RCC 7860 (cell line): ENCODE data around the gene NANOS3.
"Not testable (repeated sequence)": the region's sequence is repeated elsewhere in the genome, so short reads cannot be mapped to it uniquely, and the experiment has no call there.

Experiments
- DNase-seq: peaks from one replicate; pipeline ENCODE4 v3.0.0-alpha.2; 2015; ENCODE audit warnings: low spot score
- FAIRE-seq: peaks from 2 replicates; lab custom pipeline; 2012; peaks lifted over from hg19 to GRCh38; lab: Jason Lieb, UNC

Gene NANOS3

DNA sequence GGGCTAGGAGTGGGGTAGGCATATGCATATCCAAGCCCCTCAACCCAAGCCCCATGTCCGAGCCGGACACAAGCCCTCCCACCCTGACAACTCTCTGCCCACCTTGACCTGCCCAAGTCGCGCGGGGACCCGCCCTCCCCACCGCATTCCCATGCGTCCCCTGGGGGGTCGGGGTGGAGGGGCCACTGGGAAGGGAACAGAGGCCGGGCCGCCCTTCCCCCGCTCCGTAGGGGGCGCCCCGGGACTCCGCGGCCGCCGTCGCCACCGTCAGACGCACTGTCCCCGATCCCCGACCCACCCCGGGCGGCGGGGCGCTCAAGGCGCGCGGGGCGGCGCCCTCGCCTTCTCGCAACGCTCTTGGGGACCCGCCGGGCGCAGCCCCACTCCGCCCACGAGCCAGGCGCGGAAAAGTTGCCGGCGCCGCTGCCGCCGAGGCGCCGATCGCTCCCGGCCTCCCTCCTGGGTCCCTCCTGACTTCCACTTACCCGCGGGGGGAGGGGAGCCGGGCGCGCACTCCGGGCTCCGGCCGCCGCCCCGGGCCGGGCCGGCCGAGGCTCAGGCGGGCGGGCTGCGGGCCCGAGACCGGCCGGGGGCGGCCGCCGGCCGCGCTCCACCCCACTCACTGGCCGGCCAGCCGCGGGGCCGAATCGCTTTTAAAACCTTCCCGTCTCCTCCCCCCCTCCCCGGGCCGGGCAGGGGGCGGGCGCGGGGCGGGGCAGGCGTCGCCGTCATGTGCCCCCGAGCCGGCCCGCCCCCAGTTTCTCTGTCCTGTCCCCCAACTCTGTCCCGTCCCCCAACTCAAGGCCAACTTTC is 34.4 kb upstream of the NANOS3 start:
- DNase-seq: peak; percentile 44

DNA sequence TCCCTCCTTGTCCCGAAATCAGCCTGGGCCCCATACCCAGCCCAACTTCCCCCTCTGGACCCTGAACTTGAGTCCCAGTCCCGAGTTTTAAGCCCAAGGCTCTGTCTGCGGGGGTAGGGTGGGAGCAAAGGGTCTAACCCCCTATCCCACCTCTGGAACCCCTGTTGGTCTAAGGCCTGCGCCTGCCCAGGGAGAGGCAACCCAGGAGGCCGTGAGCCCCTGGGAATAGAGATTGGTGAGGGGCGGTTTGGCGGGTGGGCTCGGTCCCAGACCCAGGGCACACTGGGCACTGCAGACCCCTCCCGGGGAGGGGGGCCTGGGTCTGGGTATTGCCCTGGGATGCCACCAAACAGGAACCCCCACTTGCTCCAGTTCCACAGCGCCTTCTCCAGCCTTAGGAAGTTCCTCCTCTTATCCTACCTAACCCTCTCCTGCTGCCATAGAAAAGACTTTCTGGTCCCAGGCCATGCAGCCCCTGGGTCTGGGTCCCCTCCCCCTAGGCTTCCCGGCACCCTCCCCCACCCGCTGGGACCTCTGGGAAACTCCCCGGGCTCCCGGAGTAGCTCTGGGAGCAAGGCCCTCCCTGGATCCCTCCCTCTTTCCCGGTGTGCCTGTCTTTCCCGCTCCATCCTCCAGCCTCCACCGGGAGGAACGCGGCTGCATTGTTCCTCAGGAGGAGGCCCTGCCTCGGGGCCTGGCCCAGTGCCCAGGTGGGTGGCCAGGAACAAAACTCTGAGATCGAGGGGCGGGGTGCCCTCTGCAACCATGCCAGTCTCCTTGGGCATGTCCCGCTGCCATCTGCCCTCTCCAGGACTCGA is 33.6 kb upstream of the NANOS3 start:
- DNase-seq: peak; percentile 77
- peak; percentile 22 for FAIRE-seq

More for the DNA sequence above, 34.4 kb upstream of the NANOS3 start:
- FAIRE-seq: no peak

DNA sequence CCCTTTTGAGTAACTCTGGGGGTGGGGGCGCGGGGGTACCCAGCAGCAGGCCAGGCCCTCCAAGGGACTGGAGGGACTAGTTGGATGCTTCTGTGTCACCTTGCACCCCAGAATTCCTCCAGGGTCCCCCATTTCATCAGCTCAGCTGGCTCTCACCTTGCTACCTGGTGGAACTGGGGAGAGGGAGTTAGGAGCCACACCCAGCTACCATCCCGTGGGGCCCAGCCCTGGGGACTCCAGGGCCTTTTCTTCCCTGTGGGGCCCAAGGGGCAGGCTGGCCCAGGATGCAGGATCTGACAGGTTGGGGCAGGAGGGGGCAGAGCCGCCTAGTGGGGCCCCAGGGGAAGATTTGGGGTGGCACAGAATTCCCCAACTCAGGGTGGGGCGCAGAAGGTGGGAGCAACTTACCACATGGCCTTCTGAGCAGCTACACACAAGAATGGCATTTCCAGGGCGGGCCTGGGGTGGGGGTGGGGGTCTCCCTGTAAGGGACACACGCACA is 32.8 kb upstream of the NANOS3 start:
- no peak for DNase-seq
- FAIRE-seq: no peak

- FAIRE-seq (peak; percentile 67), DNase-seq (peak; percentile 99)
Observed at GRCh38 chr19:13846557-13847406, 30.2 kb upstream of the NANOS3 start.

- DNase-seq: peak; percentile 83
- no peak for FAIRE-seq
Observed at GRCh38 chr19:13847407-13848339, 29.3 kb upstream of the NANOS3 start.

- no peak for FAIRE-seq
- no peak for DNase-seq
Observed at GRCh38 chr19:13848340-13848677, 28.6 kb upstream of the NANOS3 start.

DNA sequence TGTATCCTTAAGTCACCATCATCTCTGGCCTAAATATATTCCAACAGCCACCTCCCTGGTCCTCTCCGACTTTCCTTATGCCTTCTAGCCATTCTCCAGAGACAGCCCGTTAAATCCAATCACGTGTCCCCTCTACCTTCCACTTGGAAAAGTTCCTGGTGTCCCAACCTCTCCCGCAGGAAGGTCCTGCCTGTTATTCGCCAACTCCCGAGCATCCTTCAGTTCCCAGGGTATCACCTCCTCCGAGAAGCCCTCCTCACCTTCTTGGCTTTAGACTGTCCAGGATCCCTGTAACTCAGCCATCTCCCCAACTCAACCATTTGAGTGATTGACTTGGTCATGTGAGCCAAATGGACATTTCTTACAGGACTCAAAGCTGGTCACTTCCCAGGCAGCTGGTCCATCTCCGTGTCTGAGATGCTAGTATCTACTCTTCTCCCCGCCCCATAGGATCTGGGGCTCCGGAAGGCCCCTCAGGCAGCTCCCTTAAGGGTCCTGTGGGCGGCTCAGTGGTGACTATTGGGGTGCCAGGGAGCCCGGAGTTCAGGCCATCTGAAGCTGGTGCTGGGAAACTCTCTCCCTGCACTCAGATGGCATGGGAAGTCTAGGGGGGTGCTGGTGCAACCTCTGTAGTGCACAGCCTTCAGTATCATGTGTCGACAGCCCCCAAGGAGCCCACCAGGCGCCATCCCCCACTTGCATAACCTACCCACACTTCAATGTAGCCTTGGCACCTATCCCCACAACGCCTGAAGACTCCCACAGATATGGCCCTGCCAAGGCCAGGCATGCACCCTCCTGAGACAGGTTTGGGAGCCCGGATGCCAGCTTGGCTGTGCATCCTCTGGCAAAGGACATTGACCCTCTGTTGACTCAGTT is 27.9 kb upstream of the NANOS3 start:
- DNase-seq (no peak), FAIRE-seq (no peak)

DNA sequence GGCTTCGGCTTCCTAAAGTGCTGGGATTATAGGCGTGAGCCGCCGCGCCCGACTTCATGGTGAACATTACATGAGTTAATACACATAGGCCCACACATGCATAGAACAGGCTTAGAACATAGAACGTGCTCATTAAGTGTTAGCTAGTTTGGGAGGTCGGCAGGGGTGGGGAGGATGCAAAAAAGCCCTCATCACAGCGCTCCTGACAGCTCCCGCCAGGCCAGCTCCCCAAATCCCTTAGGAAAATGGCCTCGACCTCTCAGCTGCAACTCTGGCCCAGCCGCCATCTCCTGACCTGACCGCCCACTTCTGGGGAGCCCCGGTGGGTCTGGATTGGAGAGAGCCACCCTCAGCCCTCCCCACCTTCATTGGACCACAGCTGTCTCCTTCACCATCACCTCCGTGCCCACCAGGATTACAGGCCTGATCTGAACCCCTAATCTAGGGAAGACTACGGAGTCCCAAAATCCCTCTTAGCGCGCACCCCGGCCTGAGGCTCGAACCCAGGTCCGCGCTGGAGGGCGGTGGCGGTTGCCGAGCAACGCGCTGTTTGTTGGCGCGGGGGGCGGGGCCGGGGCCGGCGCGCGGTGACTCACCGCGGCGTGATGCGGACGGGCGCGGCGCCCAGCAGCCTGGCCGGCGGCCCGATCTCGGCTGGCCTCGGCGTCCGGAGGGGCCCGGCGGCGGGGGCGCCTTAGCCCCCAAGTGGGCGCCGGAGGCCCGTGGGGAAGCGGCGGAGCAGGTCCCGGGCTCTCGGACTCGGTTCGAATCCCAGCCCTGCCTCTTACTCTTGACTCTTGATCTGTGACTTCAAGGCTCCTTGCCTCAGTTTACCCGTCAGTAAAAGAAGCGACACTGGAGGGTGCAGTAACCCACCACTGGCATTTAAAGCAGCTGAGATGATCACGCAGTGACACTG is 26.7 kb upstream of the NANOS3 start:
- FAIRE-seq (no peak), DNase-seq (peak; percentile 77)

DNA sequence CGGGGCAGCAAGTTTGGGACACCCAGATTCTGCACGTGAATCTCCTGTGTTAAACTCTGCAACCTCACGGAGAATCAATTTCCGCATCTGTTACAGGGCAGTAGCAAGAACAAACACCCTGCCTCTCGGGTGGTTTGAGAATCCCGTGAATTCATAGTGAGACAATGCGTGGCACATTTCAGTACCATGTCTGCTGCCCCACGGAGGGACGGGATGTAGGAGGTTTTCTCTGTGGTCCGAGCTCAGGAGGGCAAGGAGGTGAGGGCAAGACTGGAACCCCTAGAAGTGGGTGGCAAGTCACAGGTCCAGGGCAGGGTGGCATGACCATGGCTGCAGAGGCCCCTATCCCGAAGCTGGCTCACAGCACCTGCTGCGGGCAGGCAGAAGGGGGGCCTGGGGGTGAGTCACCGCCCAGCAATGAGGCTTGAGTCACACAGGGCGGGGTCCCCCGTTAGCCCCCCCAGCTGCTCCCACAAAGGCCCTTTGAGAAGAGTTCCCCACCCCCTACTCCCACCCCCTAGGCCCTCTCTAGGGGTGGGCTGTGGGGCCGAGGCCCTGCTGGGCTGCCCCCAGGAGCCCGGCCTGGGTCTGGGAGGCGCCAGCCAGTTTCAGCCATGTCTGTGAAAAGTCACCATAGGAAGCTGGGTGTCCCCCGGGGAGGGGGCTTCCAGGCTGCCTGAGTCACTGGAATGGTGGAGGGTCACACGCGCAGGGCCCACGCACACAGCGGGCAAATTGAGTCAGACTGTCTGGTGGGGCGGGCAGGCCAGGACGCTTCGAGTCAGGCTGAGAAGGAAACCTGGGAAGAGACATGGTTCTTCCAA is 25.8 kb upstream of the NANOS3 start:
- peak; percentile 68 for FAIRE-seq
- peak; percentile 96 for DNase-seq

DNA sequence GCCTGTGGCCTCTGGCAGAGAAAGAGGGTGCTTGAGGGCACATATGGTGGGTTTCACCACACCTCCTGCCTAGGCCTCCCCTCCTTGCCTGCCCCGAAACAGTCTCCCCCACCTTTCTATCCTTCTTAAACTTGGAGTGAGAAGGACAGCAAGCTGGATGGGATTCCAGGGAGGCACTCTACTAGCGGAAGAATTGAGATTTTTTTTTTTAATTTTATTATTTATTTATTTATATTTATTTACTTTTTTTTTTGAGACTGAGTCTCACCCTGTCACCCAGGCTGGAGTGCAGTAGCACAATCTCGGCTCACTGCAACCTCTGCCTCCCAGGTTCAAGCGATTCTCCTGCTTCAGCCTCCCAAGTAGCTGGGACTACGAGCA is 25.2 kb upstream of the NANOS3 start:
- FAIRE-seq, DNase-seq: not testable (repeated sequence)

DNA sequence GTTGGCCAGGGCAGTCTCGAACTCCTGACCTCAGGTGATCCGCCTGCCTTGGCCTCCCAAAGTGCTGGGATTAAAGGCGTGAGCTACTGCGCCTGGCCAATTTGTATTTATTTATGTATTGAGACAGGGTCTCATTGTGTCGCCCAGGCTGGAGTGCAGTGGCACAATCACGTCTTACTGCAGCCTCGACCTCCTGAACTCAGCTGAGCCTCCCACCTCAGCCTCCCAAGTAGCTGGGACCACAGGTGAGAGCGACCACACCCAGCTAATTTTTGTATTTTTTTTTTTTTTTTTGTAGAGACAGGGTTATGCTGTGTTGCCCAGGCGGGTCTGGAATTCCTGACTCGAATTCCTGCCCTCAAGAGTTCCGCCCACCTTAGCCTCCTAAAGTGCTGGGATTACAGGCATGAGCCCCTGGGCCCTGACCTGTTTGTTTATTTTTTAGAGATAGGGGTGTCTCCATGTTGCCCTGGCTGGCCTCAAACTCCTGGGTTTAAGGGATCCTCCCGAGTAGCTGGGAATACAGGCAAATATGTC is 24.7 kb upstream of the NANOS3 start:
- not testable (repeated sequence) for FAIRE-seq
- peak; percentile 19 for DNase-seq

- no peak for DNase-seq
- FAIRE-seq: no peak
Observed at GRCh38 chr19:13856497-13856896, 20.4 kb upstream of the NANOS3 start.

DNA sequence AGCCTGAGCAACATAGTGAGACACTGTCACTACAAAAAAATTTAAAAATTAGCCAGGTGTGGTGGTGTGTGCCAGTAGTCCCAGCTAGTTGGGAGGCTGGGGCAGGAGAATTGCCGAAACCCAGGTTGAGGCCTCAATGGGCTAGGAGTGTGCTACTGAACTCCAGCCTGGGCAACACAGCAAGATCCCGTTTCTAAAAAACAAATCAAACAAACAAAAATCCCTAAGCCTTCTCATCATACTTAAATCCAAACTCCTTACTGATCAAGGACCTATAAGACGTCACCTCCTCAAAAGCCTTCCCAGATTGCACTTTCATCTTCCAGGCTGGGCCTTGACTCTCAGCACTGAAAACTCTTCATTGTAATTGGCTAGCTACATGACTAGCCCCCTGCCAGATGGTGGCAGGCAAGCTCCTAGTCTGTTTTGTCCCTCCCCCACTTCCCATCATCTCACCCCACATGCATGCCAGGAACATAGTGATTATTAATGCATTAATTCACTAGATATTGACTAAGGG is 17.5 kb upstream of the NANOS3 start:
- FAIRE-seq (no peak), DNase-seq (peak; percentile 29)

DNA sequence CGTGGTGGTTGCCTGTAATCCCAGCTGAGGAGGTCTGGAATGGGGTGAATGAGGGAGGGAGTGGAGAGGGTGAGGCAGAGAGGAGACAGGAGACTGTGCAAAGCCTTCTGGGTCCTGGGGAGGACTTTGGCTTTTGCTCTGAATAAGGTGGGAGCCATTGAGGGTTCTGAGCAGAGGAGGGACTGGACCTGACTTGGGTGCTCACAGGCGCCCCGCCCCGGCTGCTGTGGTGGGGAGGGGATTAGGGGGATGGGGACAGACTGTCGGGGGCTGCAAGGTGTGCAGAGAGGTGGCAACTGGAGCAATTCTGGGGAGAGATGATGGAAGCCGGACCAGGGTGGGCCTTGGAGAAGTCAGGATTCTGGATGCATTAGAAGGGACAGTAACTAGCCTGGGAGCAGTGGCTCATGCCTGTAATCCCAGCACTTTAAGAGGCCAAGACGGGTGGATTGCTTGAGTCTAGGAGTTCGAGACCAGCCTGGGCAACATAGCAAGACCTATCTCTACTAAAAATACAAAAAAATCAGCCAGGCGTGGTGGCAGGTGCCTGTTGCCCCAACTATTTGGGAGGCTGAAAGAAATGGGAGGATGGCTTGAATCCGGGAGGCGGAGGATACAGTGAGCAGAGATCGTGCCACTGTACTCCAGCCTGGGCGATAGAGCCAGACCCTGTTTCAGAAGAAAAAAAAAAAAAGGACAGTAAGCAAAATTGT is 16.1 kb upstream of the NANOS3 start:
- DNase-seq (no peak), FAIRE-seq (no peak)

DNA sequence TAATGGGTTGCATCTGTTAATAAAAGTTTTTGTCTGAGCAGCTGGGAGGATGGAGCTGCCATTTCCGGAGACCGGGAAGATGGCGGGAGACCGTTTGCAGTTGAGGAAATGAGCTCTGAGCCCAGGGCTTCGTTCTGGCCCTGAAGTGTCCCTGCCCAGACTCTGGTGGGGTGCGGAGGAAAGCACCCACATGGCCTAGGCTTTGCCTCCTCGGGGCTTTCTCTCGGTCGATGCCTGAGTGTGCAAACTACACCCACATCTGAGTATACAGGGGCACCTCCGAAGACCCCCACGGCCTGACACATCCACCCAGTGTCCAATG is 15.6 kb upstream of the NANOS3 start:
- FAIRE-seq (no peak), DNase-seq (no peak)
